Uterus (tissue), 2 donors: ENCODE results near the gene C11orf54.

Source experiments
- POLR2A ChIP-seq, 2 donors: fragments of 450-650 bp; IDR thresholded peaks; one replicate each; pipeline ENCODE4 v1.6.1; 2016; ENCODE audit warnings: antibody characterized with exemption in 2 of 2, mild to moderate bottlenecking in 1 of 2, moderate library complexity in 1 of 2
- TF ChIP-seq, protein P1 (sequence below), 4 experiments: fragments of 200-600 bp in 2 of 4; fragments of 450-650 bp in 2 of 4; sonication (generic) in 2 of 4; IDR thresholded peaks; one replicate each; pipeline ENCODE4 v1.5.1; 2016 to 2019; ENCODE audit warnings: antibody characterized with exemption in 4 of 4, mild to moderate bottlenecking in 2 of 4, moderate library complexity in 1 of 4

GRCh38 chr11:93727985-93728791 lies 13.3 kb upstream of the C11orf54 start:
- TF ChIP-seq, protein P1, sequence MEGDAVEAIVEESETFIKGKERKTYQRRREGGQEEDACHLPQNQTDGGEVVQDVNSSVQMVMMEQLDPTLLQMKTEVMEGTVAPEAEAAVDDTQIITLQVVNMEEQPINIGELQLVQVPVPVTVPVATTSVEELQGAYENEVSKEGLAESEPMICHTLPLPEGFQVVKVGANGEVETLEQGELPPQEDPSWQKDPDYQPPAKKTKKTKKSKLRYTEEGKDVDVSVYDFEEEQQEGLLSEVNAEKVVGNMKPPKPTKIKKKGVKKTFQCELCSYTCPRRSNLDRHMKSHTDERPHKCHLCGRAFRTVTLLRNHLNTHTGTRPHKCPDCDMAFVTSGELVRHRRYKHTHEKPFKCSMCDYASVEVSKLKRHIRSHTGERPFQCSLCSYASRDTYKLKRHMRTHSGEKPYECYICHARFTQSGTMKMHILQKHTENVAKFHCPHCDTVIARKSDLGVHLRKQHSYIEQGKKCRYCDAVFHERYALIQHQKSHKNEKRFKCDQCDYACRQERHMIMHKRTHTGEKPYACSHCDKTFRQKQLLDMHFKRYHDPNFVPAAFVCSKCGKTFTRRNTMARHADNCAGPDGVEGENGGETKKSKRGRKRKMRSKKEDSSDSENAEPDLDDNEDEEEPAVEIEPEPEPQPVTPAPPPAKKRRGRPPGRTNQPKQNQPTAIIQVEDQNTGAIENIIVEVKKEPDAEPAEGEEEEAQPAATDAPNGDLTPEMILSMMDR (IDR thresholded peaks at IDR 0.05): no peak
- no peak for TF ChIP-seq POLR2A (IDR thresholded peaks at IDR 0.05)
